Epithelial cell of alveolus of lung (primary cell): Measurements from ENCODE around the gene GPC2. TPM values are rescaled to one million over a fixed set of nuclear protein-coding genes. Genes with fewer than 3 reads are reported as not detected.

Source experiments
- total RNA-seq: library from RNA; depleted of rRNA; stranded (reverse); fragments of >200 nt; gene quantifications from 2 replicates; pipeline ENCODE4 v1.2.1, GENCODE V29; 2015

GPC2 gene
- 2.5 and 3.1 TPM in 2 replicates for total RNA-seq

DNA sequence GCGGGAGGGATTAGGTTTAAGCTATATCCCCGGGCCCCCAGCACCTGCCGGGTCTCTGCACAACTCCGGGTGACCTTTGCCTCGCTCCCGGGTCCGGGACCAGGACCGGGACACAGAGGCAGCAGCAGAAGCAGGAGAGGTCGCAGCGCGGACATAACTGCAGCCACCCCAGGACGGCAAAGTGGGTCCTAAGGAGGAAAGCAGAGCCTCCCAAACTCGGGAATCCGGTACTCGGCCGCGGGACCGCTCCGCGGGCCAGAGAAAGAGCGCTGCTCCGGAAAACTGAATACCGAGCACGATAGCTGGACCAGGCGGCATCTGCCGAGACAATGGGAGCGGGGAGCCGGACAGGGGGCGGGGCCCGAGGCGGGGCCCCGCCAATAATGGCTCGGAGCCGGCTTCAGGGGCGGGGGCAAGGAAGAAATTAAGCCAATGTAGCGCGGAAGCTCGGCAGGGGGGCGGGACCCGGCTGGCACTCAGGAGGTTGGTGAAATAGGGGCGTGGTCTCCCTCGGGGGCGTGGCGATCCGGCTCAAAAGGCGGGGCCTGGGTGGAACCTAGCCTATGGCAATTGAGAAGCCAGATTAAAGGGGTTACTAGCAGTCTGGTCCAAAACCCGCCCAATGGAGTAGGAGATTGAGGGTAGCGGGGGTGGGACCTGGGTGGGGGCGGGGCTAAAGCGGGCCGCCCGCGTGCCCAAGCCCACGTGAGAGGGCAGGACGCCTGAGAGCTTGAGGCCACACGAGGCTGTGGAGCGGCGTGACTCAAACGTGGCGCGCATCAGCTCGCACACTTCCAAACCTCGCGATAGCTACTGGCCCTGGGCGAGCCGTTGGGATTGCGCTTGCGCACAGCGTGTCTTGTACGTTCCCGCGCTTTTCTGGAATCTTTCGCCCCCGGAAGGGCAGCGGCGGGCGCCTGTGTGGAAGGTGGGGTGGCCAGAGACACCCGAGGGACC, at the start of gene GPC2, which contains the start of gene STAG3:
TSS of gene GPC2 (minus strand) at position 337 of the 957 bp plus-strand sequence. CDS start at position 155, 182 bp downstream.
TSS of gene STAG3 (plus strand) at position 874 of the 957 bp plus-strand sequence. CDS start 2,639 bp downstream, outside the sequence.

GRCh38 chr7:100219801-100220585, 42.8 kb upstream of the GPC2 start, which contains the start of gene PVRIG:
Gene PVRIG (plus strand): TSS chr7:100219949. CDS start chr7:100219971, 22 bp downstream.

DNA sequence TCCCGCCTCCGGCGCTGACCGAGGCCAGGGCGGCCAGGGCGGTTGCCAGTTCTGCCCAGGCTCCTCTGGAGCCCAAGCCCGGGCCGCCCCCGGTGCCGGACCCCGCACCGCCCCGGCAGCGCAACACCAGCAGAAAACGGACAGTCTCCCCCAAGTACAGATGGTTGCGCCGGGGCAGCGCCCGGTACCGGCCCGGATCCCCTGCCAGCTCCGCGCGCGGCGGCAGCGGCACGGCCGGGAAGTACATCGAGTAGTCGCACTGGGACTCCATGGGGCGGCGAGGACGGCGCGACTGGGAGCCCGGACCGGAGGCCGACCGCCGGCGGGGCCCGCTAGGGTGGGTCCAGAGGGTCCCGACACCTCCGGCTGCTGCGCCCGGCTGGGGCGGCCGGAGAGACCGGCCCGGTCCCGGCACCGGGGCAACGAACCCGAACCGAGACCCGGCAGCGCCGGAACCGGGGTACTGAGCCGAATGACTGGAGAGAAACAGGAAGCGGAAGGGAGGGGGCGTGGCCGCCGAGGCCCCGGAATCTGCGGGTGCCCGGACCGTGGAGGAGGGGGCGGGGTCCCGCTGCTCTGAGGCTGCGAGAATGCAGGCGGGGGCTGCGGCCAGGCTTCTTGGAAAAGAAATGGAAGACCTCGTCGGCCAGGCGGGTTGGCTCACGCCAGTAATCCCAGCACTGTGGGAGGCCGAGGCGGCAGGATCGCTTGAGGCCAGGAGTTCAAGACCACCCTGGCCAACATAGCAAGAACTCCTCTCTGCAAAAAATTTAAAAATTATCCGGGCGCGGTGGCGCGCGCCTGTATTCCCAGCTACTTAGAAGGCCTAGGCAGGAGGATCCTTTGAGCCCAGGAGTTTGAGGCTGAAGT, 18.7 kb downstream of the GPC2 start, which contains the start of gene TRAPPC14:
TSS of gene TRAPPC14 (minus strand) at position 495 of the 870 bp plus-strand sequence. CDS start at position 271, 224 bp downstream.

DNA sequence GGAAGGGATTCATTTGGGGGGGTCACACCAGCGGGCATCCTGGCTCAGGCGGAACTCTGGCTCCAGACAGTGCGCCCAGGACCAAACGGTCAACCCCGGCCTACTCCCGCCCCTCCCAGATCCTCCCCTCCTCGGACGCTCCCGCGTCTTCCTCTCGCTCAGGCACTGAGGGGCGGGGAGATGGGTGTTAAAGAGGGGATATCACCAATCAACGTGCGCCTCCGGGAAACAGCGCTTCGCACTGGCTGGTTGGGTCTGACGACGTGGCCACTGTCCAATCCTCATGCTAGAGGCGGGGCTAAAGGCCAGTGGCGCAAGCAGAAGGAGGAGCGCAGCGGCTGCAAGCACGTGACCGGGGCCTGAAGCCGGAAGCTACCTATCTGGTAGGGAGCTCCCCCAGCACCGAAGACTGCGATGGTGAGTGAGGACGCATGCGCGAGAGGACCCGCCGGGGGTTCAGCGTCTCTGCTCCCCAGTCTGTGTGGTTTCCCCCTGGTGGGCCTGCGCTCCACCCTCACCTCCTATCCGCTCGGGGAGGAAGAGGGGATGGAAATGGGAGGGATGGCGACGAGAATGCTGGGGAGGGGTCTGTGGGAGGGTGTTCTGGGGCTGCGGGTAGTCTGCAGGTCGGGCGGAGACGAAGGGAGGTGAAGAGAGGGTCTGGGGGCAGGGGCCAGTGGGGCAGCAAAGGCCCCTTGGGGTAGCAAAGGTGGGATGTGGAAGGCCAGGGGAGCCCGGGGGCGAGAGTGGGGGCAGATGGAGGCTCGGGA, 28.4 kb downstream of the GPC2 start, which contains the start of gene LAMTOR4:
TSS of gene LAMTOR4 (plus strand) at position 360 of the 770 bp plus-strand sequence. CDS start at position 415, 55 bp downstream.

GRCh38 chr7:100126931-100127865, 50.0 kb downstream of the GPC2 start, which contains the start of gene MBLAC1:
Gene MBLAC1 (plus strand): TSS chr7:100126967. CDS start chr7:100127396, 429 bp downstream.

Other genes starting within 250 kb of the GPC2 start
- gene GJC3, start 247.8 kb downstream of the GPC2 start, total RNA-seq: not detected in 2 replicates
- gene AZGP1, start 201.3 kb downstream of the GPC2 start, total RNA-seq: 0.40 TPM in 1 of 2 replicates, not detected in the other
- 20.2 and 44.2 TPM in 2 replicates for gene ZKSCAN1, start 161.8 kb downstream of the GPC2 start, total RNA-seq
- 12.5 and 18.4 TPM in 2 replicates for gene ZSCAN21, start 127.6 kb downstream of the GPC2 start, total RNA-seq
- 16.3 and 33.9 TPM in 2 replicates for gene ZNF3, start 95.7 kb downstream of the GPC2 start, total RNA-seq
- 58.0 and 95.9 TPM in 2 replicates for gene COPS6, start 88.4 kb downstream of the GPC2 start, total RNA-seq
- 52.1 and 141 TPM in 2 replicates for gene MCM7, start 76.0 kb downstream of the GPC2 start, total RNA-seq
- gene AP4M1, start 75.7 kb downstream of the GPC2 start, total RNA-seq: 35.6 and 38.4 TPM in 2 replicates
- 97.1 and 107 TPM in 2 replicates for gene TAF6, start 58.0 kb downstream of the GPC2 start, total RNA-seq
- 14.0 and 19.2 TPM in 2 replicates for gene CNPY4, start 57.7 kb downstream of the GPC2 start, total RNA-seq
- gene MBLAC1, start 50.4 kb downstream of the GPC2 start, total RNA-seq: 0.48 and 4.3 TPM in 2 replicates
- 139 and 189 TPM in 2 replicates for gene LAMTOR4, start 28.5 kb downstream of the GPC2 start, total RNA-seq
- 4.2 and 8.9 TPM in 2 replicates for gene TRAPPC14, start 18.7 kb downstream of the GPC2 start, total RNA-seq
- gene GAL3ST4, start 8.8 kb downstream of the GPC2 start, total RNA-seq: 5.6 and 9.7 TPM in 2 replicates
- 0.16 and 0.91 TPM in 2 replicates for gene STAG3, start 537 bp upstream of the GPC2 start, total RNA-seq
- not detected in 2 replicates for gene PVRIG, start 42.6 kb upstream of the GPC2 start, total RNA-seq
- gene SPDYE3, start 130.3 kb upstream of the GPC2 start, total RNA-seq: not detected in 2 replicates
- 1.9 and 13.3 TPM in 2 replicates for gene PILRB, start 180.7 kb upstream of the GPC2 start, total RNA-seq
- gene PILRA, start 196.1 kb upstream of the GPC2 start, total RNA-seq: 4.4 TPM in 1 of 2 replicates, not detected in the other